GM11168 (cell line): Measurements from ENCODE around the gene OCEL1.
"Not testable (repeated sequence)": the region's sequence is repeated elsewhere in the genome, so short reads cannot be mapped to it uniquely, and the experiment has no call there.

Experiments used
- in situ Hi-C: fragments of 300-500 bp; cut with MboI; formaldehyde crosslinking; loops from one replicate; pipeline ENCODE4 v1.12.0; 2022; ENCODE audit warnings: low sequenced_read_pairs; ENCODE audit not compliant: unreplicated experiment

Gene OCEL1

DNA sequence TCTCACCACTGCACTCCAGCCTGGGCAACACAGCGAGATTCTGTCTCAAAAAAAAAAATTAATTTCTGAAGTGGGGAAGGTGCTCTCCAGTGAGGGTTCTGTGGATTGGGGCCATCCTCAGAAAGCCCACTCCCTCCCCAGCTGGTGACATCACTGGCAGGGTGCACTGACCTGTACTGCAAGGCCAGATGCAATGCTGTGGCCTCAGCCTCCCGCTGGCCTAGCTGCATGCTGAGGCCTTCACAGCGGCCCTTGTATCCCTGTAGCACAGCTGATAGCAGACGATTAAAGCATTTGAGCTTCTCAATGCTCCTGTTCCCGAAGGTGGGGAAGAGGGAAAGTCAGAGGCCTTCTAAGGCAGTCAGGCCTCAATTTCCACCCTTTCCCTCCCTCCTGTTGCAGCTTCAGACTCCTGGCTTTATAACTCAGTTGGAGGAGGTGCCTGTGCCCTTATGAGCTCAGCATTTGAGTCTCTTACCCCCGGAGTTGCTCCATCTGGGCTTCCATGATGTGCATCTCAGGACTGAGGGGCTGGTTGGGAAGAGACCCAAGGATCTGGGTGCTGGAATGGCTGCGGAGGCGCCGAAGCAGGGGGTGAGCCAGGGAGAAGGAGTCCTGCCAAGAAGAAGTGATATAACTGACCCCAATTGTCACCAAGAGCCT, 33.2 kb downstream of the OCEL1 start:
- in situ Hi-C loops, result no loop called here

DNA sequence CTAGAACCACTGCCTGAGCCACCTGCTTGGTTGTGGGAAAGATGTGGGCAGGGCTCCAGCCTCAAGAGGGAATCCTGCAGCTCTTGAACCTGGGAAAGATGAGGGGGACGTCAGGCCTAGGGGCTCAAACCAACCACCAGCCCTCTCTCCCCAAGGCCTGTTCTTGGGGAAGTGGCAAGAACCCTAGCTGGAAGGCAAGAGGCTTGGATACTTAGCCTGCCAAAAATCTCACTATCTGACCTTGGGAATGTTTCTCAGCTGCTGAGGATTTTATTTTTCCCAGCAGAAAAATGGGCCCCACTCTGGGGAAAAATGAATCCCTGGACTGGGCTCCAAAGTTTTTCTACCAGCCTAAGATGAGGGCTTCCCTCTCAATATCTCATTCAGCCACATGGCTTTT, 33.9 kb downstream of the OCEL1 start:
- in situ Hi-C loops, result no loop called here

DNA sequence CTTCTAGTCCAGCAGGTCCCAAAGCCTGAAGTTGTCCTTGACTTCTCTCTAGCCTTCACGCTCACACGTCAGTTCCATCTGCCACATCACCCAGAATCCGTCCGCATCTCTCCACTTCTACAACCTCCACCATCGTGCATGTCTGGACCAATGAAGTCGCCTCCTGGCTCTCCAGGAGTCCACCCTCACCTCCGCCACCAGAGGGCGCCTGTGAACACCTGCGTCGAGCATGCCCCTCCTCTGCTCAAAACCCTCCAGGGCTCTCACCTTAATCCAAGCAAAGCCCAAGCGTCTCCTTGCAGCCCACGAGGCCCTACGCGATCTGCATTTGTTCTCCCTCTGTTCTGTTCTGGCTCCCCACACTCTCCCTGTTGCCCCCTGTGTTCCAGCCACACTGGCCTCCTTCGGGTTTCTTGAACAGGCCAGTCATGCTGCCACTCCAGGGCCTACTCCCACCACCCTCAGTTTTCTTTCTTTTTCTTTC, 34.9 kb downstream of the OCEL1 start:
- in situ Hi-C loops, result no loop called here

DNA sequence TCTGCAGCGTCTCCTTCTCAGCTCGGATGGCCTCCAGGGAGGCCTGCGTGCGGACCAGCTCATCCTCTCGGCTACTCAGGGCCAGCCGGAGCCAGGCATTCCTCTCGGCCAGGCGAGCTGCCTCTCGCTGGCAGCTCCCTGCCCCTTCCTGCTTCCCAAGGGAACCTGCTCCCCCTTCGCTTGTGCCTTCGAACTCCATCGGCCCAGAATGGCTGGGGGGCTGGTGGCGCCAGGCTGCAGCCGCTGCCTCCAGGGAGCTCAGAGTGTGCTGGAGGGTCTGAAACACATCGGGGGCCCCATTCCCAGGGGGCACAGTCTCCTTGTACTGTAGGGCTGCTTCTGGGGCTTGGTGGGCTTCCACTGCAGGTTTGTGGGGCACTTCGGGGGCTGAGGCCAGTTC, 36.5 kb downstream of the OCEL1 start:
- in situ Hi-C loops, result no loop called here

DNA sequence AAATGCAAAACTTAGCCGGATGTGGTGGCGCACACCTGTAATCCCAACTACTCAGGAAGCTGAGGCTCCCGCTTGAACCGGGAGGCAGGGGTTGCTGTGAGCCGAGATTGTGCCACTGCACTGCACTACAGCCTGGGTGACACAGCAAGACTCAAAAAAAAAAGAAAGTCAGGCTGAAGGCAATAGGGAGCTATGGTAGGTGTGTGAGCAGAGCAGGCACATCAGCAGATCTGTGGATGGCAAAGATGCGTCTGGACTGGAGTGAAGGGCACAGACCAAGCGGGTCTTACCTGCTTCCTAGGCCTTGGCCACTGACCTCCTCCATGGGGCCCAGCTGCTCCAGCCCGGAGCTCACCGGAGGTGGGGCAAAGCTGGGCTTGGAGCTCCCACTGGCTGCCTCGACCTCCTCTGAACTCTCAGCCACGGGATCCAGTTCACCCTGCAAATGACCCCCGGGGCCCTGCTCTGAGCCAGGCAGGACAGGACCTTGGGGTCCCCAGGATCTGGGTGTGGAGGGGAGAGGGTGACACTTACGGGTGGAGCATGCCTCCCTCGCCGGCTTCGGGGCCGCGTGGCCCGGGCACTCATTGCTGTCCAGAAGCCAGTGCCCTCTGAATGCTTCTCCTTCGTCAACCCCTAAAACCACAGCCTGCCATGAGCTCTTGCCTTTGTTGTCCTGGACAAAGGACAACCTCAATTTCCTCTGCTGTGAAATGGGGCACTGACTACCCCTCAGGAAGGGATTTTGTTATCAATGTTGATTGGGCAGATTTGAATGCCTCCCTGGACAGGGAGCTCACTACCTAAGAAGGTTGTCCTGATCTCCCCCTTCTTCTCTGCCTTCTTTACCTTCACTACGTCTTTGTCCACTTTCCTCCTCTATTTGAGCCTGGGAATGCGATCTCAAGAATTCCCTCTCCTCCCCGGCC, 38.0 kb downstream of the OCEL1 start:
- in situ Hi-C loops, result no loop called here

DNA sequence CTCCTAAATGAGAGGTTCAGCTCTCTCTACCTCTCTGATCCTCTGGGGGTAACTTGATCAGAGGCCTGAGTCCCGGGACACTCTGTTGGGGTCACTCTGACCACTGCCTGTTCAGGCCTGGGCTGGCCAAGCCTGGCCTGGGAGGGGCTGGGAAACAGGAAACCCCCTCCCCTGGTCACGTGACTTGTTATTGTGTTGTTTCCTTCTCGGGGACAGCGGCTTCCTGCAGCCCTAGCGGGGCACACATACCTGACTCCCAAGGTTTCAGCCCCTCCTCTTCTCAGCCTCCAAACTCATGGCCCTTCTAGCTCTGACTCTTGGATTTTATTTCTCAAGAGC, 38.6 kb downstream of the OCEL1 start, which contains the start of gene USHBP1:
Gene USHBP1 (minus strand): TSS at position 105 of the 339 bp plus-strand sequence. CDS start 446 bp downstream, outside the sequence.
- in situ Hi-C loops, result no loop called here

DNA sequence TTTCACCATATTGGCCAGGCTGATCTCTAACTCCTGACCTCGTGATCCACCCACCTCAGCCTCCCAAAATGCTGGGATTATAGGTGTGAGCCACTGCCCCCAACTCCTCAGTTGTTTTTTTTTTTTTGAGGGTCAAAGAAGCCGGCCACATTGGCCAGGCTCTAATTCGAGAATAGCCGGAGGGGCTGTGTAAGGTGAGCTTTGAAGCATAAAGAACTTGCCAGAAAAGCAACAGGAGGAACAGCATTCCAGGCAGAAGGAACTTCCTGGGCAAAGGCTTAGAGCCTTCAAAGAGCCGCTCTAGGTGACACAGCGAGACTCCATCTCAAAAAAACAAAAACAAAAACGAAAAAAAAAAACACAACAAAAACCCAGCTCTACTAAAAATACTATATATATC, 40.0 kb downstream of the OCEL1 start:
- in situ Hi-C loops, result no loop called here

DNA sequence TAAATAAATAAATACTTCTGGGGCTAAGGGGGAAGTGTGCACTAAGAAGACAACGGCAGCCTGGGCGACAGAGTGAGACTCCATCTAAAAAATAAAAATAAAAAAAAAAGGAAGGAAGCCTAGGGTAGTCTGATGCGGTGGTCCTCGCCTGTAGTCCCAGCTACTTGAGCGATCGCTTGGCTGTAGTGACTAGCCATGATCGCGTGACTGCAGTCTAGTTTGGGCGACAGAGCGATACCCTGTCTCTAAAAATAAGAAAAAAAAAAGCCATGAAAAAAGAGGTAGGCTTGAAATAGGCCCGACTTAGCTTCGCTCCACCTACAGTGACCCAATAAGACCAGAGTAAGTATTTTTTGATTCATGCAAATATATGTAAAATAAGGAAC, 40.6 kb downstream of the OCEL1 start:
- in situ Hi-C loops, result no loop called here

DNA sequence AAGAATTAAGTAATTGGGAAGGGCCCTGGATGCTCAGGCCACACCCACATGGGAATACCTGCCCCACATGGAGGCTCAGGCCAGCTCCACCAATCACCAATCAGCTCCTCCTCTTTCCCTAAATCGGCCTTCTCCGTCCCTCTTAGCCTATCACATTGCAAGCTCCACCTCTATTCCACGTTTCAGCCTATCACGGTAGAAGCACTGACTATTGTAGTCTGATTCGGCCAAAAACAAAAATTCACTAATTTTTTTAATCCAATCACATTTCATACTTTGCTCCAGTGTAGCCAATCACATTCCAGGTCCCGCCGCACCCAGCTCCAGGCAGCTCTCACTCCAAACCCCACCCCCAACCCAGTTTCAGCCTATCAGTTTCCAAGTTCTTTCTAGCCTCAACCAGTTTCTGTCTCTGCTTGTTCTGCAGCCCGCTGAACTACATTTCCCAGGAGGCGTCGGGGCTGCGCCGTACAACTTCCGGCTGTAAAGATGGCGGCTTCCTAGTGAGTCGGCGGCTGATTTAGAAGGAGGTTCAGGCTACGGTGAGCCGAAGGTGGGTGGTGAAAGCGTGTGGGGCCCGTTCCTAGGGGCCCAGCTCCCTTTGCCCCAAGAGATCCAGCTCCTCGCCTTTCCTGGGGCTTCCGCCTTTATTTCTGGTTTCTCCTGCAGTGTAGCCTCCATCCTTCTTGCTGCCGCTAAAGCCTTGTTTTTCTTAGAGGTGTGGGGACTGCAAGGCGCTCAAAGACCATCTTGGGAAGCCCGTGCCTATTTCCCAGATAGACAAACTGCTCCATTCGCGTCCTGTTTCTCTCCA, 41.2 kb downstream of the OCEL1 start, which contains the start of gene BABAM1:
Gene BABAM1 (plus strand): TSS at position 469 of the 814 bp plus-strand sequence. CDS start 1,364 bp downstream, outside the sequence.
- in situ Hi-C loops, result no loop called here

DNA sequence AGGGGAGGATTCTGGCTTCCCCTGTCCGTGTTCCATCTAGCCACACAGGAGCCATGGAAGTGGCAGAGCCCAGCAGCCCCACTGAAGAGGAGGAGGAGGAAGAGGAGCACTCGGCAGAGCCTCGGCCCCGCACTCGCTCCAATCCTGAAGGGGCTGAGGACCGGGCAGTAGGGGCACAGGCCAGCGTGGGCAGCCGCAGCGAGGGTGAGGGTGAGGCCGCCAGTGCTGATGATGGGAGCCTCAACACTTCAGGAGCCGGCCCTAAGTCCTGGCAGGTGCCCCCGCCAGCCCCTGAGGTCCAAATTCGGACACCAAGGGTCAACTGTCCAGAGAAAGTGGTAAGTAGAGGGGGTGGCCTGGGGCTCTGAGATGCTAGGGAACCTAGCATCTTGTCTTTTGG, 42.7 kb downstream of the OCEL1 start:
- in situ Hi-C loops, result no loop called here

DNA sequence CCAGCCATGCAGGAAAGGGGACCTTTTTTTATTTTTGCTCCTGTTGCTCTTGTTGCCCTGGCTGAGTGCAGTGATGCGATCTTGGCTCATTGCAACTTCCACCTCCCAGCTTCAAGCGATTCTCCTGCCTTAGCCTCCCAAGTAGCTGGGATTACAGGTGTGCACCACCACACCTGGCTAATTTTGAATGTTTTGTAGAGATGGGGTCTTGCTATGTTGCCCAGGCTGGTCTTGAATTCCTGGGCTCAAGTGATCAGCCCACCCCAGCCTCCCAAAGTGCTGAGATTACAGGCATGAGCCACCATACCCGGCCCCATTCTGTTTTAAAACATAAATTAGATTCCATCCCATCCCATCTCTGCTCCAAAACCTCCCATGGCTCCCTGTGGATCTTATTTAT, 48.9 kb downstream of the OCEL1 start:
- in situ Hi-C loops, result not testable (repeated sequence)

DNA sequence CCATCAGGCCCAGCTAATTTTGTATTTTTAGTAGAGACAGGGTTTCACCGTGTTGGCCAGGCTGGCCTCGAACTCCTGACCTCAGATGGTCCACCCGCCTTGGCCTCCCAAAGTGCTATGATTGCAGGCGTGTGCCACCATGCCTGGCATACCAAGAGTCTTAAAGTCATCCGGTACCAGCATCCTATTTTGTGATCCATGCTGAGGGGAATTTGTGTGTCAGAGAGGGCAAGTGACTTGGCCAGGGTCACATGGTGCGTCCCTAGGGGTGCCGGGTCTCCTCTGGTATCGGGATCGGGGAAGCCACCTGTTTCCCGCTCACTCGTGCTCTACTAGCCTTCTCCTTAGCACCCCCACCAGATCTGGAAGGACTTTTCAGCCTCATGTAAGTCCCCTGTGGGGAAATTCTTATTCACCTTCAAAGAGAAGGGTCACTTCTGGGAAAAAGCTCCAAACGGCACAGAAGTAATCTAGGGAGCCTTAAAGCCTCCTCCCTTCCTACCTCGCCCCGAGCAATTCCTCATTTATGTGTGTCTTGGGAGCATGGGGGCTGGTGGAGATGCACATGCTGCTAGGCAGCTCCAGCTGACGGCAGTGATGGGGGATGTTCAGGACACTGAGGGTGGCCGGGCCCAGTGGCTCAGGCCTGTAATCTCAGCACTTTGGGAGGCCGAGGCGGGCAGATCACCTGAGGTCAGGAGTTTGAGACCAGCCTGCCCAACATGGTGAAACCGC, 49.6 kb downstream of the OCEL1 start:
- in situ Hi-C loops, result no loop called here
